HT-29 (cell line): ENCODE data around the gene INPP5A. TPM values are rescaled to one million over a fixed set of nuclear protein-coding genes. Genes with fewer than 3 reads are reported as not detected.
"Not testable (repeated sequence)": the region's sequence is repeated elsewhere in the genome, so short reads cannot be mapped to it uniquely, and the experiment has no call there.

Experiments used
- DNase-seq: peaks from one replicate; pipeline ENCODE4 v3.0.0-alpha.2; 2015; ENCODE audit warnings: low spot score
- total RNA-seq: library from RNA; depleted of rRNA; stranded (reverse); fragments of >200 nt; shearing (Covaris generic); gene quantifications from 2 replicates; pipeline ENCODE4 v1.2.3, GENCODE V29; 2014

INPP5A gene
- total RNA-seq, 1 experiment from 2014 or later = 22.7 TPM

- no peak for DNase-seq
Observed at GRCh38 chr10:132503581-132504421, 33.8 kb upstream of the INPP5A start.

- no peak for DNase-seq
Observed at GRCh38 chr10:132504501-132505272, 32.9 kb upstream of the INPP5A start.

DNA sequence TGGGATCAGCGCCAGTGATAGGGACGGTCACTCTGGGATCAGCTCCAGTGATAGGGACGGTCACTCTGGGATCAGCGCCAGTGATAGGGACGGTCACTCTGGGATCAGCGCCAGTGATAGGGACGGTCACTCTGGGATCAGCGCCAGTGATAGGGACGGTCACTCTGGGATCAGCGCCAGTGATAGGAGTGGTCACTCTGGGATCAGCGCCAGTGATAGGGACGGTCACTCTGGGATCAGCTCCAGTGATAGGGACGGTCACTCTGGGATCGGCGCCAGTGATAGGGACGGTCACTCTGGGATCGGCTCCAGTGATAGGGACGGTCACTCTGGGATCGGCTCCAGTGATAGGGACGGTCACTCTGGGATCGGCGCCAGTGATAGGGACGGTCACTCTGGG lies 32.0 kb upstream of the INPP5A start:
- DNase-seq = not testable (repeated sequence)

- DNase-seq = no peak
Observed at GRCh38 chr10:132506711-132507408, 30.7 kb upstream of the INPP5A start.

DNA sequence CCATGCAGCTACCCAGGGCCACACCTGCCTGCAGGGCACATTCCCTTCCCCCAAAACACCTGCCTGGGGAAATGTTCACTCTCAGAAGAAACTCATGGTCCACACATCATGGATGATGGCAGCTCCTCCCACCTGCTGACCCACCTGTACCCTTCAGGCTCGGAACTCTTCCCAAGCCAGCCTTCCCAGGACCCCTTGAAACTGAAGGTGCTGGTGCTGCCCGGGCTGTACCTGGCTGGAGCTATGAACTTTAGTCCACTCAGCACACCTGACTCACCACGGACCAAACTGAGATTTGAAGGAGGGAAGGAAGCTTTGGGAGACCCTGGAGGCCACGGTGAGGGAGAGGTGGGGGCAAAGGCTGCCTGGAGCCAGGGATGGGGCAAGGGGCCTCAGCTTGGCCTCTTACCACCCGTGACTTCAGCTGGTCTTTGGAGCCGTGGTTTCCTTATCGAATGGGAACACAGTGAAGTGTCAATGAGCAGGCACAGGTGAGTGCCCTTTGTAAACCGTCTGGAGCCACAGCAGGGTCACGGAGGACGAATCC lies 30.1 kb upstream of the INPP5A start:
- DNase-seq = no peak

DNA sequence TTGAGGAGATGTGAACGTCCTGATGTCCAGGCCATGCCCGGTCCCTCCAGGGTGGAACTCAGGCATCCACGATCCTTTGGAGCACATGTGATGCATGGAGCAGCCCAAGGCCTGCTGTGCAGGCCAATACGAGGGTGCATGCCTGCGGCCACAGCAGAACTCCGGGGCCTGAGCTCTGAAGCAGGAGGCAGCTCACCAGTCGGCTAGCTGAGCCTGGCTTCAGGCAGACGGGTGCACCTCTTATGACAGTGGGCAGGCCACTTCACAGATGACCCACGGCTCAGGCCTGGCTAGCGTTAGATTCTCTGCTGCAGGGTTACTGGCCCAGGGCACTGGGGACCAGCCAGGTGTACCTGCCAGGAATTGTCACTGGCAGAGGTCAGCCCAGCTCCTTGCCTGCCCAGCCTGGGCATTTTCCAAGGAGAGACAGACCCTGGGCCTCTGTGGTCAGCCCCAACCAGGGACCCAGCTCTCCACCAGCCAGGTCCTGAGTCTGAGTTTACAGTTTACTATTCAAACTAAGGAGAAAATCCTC lies 29.6 kb upstream of the INPP5A start:
- no peak for DNase-seq

DNA sequence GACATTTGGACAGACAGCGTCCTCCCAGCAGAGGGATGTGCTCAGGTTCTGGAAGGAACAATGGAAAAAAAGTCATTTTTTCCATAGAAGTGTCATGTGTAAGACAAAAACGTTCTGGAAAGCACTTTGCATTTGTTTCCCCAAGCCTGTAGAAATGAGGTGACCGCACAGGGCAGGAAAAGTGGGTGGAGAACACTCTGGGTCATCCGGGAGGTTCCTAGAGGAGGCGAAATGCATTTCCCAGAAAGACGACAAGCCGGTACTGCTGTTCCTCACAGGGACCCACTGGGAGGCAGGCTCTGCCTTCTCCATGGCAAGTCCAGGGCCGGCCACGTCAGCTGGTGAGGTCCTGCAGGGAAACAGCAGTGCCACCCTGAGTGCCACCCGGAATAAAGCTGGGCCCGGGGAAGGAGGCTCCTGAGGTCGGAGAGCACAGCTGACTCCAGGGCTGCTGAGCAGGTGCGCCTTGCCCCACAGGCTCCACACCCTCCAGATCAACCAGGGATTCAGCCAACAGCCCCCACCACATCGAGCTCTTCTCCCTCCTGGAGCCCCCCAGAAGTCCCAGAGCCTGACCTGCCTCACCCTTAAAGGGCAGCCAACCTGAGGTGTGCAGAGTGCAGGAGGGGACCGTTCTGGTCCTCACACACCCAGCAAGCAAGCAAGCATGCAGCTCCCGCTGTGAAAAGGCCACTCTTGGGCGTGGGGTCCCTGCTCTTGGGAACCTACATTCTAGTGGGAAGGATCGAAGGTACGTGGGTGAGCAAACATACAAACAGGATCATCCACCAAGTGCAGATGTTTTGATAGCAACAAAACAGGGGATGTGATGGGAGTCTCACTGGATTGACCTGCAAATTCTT lies 28.8 kb upstream of the INPP5A start:
- peak; percentile 47 for DNase-seq

DNA sequence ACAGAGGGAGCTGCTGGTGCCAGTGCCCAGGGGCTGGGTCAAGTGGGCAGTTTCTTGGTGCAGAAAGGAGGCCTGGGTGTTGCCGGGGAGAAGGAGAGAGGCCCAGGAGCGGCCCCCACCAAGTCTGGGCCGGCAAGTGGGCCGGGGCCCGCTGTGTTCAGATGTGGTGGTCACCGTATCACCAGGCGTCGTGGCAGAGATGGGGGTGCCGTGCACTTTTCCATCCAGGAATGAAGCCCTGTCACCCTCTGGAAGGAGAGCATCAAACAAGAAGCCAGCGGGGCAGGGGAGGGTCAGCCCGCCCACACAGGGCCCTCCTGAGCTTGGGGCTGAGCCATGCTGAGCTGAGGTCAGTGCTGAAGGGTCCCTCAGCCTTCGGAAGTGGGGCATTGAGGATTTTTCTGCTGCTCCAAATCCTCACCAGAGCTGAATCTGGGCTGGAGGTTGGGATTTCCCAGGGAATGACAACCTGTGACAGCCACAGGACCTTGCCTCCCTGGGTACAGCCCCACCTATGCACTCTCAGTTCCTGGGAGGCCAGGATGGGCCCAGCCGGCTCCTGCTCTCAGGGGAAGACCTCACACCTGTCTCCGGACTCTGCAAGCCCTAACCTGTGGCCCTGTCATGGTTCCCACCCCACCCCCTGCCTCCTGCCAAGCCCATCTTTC lies 27.9 kb upstream of the INPP5A start:
- no peak for DNase-seq

DNA sequence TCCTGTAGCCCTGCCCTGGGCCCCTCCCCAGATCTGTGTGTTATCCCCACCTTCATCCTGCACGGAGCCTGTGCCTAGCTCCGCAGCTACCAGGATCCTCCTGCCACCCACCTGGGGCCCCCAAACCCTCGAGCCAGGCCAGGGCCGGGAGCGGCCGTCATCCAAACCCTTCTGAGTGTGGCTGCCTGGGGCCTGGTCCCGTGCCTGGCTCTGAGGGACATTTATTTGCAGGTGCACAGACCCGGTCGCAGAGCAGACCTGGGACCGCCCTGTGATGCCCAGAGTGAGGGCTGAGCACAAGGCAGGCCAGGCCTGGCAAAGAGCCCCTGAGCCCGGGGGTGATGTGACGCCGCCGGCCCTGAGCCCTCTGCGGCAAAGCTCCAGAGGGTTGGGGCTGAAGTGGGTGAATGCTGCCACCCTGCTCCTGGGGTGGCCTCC lies 27.4 kb upstream of the INPP5A start:
- no peak for DNase-seq

DNA sequence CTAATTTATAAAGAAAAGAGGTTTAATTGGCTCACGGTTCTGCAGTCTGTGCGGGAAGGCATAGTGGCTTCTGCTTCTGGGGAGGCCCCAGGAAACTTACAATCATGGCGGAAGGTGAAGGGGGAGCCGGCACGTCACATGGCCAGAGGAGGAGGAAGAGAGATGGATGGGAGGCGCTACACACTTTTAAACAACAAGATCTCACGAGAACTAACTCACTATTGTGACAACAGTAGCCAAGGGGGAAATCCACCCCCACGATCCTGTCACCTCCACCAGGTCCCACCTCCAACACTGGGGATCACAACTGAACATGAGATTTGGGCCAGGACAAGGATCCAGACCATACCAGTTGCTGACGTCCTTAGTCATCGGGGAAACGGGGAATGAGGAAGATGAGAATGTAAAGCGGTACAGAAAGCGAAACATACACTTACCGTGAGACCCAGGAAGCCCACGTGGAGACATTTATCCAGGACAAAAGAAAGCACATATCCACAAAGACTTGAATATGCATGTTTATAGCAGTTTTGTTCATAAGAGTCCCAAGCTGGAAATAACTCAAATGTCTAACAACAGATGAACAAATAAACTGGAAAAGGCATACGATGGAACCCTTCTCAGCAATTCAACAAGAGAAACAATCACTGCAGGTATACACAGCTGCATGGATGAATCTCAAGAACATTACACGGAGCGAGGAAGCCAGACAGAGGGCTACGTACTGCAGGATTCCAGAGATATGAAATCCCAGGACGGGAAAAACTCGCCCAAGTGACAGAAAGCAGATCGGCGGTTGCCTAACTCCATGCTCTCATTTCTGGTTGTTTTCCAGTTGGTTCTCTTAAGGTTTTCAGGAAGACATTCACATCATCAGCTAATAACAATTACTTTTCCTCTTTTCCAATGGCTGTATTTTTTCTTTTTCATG lies 26.2 kb upstream of the INPP5A start:
- no peak for DNase-seq

GRCh38 chr10:132512052-132512442 lies 25.5 kb upstream of the INPP5A start:
- no peak for DNase-seq

GRCh38 chr10:132512693-132513345 lies 24.8 kb upstream of the INPP5A start:
- no peak for DNase-seq

GRCh38 chr10:132514821-132515520 lies 22.6 kb upstream of the INPP5A start:
- no peak for DNase-seq

- no peak for DNase-seq
Observed at GRCh38 chr10:132515811-132516726, 21.5 kb upstream of the INPP5A start.

GRCh38 chr10:132516771-132517725 lies 20.5 kb upstream of the INPP5A start:
- peak; percentile 66 for DNase-seq
